NCI-H1105 (cell line): ENCODE results near the gene COG4.
"Not testable (repeated sequence)": the region's sequence is repeated elsewhere in the genome, so short reads cannot be mapped to it uniquely, and the experiment has no call there.

Source experiments
- DNase-seq: peaks from one replicate; lab custom pipeline; 2025; lab: John Stamatoyannopoulos, UW

The COG4 gene

DNA sequence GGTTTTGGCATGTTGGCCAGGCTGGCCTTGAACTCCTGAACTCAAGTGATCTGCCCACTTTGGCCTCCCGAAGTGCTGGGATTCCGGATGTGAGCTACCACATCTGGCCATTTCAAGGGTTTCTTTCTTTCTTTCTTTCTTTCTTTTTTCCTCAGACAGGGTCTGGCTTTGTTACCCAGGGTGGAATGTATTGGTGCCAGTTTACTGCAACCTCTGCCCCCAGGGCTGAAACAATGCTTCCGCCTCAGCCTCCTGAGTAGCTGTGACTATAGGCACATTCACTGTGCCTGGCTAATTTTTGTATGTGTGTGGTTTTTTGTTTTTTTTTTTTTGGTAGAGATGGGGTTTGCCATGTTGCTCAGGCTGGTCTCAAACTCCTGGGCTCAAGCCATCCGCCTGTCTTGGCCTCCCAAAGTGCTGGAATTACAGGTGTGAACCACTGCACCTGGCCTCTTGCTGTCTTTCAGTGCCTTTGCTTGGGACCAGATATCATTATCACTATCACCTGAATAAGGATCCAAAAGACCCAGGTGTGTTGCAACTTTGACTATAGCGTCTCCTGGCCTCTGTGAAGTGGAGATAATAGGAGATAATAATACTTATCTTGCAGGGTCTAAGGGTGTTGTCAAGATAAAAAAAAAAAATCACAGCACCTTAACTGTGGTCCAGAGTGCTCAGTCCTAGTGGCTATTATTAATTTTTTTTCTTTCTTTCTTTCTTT lies 65.7 kb downstream of the COG4 start:
- DNase-seq = no peak

DNA sequence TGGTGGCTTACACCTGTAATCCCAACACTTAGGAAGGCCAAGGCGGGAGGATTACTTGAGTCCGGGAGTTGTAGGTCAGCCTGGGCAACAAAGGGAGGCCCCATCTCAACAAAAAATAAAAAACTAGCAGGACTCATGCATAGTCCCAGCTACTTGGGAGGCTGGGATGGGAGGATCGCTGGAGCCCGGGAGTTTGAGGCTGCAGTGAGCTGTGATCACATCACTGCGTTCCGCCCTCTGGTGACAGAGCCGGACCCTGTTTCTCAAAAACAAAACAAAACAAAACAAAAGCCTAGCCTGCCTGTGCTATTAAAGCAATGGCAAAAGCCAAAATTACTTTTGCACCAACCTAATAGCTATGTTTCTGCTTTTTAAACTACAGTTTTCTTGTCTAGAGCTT lies 67.4 kb downstream of the COG4 start:
- DNase-seq = no peak

DNA sequence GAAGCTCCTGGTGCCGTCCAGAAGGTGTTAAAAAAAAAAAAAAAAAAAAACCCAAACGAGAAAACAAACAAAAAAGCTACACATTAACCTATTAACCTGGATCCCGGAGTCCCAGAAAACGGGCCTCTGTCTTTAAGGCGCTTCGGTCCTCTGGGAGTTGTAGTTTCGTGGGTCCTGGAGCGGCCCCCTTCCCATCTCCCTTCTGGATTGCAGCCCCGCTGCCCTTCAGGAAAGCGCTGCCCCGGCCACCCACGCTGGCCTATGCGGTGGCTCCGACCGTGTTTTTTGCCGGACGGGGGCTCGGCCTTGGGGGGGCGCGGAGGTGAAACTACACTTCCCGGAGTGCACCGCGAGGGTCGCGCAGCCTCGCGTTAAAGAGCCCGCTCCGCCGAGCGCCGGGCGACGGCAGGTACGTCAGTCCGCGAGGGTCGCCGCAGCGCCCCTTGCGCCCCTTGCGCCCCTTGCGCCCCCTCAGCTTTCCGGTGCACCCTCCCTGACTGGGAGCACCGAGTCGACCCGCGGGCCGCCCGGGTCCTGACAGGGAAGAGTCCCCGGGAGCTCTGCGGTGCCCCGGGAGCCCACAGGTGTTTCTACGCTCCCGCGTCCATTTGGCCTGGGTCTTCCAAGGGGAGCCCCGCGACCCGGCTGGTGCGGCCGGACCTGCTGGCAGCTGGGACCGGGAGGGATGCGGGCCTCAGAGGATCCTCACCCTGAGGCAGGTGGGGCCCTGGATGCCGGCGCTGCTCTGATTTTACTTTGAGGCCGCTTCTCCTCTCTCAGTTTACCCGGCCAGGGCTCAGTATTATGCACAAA lies 68.9 kb downstream of the COG4 start, which contains the start of gene FCSK:
FCSK (plus strand) TSS at position 374 of the 813 bp plus-strand sequence. CDS start 8,596 bp downstream, outside the sequence.
- DNase-seq = peak; percentile 32

DNA sequence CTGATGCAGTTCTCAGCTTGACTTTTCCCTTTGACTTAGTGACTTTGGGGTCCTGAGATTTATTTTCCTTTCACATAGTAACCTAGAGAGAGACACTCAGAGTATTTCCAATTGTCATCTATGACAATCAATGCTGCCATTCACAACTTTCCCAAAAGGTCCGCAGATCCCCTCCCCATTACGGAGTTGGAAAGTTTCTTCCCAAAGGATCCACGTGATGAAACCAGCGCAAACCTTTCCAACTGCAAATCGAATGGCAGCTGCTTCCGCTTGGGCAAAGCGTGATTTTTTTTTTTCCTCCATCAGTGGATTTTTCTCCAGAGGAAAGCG lies 69.5 kb downstream of the COG4 start:
- DNase-seq = no peak

DNA sequence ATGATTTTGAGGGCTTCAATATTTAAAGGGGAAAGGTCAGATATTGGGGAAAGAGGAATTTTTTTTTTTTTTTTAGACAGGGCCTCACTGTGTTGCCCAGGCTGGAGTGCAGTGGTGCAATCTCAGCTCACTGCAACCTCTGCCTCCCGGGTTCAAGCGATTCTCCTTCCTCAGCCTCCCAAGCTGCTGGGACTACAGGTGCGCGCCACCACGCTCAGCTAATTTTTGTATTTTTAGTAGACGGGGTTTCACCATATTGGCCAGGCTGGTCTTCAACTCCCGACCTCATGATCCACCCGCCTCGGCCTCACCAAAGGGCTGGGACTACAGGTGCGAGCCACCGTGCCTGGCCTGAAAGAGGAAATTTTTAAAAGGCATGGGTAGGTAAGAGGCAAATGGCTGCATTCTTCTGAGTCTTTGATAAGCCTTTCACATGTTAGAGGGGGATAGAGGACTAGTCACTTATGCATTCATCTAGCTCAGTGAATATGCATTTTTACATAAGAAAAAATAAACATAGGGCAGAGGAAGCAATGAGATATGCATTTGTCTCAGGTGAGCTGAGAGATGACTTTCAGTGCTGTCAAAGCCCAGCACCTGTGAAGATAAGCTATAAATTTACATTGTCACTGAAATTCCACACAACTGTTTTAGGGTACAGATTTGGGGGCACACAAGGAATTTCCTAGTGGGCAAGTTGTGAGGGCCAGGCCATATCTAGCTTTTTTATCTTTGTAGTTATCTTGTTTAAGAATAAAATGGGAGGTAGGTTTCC lies 70.0 kb downstream of the COG4 start:
- no peak for DNase-seq

DNA sequence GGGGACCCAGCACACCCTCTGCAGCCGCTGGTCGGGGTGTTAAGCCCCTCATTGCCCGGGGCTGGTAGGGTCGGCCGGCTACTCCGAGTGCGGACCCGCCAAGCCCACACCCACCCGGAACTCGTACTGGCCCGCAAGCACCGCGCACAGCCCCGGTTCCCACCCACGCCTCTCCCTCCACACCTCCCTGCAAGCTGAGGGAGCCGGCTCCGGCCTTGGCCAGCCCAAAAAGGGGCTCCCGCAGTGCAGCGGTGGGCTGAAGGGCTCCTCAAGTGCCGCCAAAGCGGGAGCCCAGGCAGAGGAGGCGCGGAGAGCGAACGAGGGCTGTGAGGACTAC lies 72.4 kb downstream of the COG4 start:
- DNase-seq = not testable (repeated sequence)

DNA sequence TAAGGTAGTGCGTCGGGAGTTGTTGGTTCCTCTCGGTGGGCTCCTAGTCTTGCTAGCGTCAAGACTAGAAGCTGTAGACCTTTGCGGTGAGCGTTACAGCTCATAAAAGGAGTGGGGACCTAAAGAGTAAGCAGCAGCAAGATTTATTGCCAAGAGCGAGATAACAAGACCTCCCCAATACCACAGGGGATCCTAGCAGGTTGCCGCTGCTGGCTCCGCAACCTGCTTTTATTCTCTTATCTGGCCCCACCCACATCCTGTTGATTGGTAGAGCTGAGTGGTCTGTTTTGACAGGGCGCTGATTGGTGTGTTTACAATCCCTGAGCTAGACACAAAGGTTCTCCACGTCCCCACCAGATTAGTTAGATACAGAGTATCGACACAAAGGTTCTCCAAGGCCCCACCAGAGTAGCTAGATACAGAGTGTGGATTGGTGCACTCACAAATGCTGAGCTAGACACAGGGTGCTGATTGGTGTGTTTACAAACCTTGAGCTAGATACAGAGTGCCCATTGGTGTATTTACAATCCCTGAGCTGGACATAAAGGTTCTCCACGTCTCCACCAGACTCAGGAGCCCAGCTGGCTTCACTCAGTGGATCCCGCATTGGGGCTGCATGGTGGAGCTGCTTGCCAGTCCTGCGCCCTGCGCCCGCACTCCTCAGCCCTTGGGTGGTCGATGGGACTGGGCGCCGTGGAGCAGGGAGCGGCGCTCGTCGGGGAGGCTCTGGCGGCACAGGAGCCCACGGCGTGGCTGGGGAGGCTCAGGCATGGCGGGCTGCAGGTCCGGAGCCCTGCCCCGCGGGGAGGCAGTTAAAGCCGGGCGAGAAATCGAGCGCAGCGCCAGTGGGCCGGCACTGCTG lies 73.0 kb downstream of the COG4 start:
- DNase-seq = not testable (repeated sequence)

DNA sequence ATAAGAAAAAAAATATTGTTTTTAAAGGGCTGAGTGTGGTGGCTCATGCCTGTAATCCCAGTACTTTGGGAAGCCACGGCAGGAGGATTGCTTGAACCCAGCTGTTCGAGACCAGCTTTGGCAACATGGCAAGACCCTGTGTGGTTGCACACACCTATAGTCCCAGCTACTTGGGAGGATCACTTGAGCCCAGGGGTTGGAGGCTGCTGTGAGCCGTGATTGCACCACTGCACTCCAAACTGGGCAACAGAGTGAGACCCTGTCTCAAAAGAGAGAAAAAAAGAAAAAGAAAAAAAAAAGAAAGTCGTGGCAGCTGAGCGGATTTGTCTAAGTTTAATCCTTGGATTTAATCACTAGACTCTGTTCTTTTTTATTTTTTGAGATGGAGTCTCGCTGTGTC lies 75.3 kb downstream of the COG4 start:
- DNase-seq = no peak

DNA sequence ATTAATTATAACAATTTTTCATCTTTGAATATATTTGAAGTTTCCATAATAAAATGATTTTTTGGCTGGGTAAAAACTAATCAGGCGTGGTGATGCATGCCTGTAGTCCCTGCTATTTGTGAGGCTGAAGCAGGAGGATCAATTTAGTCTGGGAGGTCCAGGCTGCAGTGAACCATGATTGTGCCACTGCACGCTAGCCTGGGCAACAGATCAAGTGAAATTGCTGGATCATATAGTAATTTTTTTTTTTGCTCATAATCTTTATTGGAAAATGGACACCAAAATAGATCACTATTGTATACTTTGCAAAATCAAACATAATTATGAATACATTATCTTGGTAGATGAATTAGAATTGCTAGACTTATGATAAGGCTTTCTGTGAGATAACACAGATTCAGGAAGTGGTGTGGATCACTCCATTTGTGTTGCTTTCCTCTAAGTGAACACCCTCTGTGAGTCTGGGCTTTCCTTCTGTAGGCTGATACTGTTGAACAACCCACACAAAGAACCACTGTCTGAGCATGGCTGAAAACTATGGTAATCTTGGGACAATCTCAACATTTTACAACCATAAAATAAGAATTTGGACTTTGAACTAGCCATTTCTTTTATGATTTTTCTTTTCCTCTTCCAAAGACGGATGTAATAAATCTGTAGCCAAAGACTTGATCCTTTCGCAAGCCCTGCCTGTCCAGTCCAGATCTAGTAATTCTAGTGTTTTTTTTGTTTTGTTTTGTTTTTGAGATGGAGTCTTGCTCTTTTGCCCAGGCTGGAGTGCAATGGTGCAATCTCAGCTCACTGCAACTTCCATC lies 78.9 kb downstream of the COG4 start:
- DNase-seq = no peak

DNA sequence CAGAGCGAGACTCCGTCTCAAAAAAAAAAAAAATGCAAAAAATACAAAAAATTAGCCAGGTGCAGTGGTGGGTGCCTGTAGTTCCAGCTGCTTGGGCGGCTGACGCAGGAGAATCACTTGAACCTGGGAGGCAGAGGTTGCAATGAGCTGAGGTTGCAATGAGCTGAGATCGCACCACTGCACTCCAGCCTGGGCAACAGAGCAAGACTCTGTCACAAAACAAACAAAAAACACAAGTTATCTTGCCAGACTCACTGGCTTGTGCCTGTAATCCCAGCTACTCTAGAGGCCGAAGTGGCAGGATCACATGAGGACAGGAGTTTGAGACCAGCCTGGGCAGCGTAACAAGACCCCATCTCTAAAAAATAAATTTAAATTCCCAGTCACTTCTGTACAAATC lies 81.0 kb downstream of the COG4 start:
- DNase-seq = no peak

DNA sequence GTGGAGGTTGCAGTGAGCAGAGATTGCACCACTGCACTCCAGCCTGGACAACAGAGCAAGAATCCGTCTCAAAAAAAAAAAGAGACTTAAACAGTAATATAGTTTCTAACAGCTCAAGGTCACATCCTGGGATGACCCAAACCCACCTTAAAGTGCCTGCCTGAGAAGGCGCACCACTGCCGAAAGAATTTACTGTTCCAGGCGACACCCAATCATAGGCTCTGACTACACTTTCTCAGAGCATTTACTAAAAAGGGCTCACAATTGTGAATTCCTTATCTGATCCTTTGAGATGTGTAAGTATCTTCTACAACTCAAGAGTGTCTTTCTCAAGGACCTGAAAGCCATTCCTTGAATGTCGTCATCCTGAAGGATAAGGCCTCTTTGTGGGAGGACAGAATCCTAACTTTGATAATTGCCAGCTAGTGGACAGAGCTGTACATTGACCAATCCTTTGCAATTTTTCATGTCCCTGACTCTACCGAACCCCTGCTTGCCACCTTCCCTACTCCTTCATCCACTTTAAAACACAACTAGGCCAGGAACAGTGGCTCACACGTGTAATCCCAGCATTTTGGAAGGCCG lies 81.9 kb downstream of the COG4 start:
- no peak for DNase-seq

DNA sequence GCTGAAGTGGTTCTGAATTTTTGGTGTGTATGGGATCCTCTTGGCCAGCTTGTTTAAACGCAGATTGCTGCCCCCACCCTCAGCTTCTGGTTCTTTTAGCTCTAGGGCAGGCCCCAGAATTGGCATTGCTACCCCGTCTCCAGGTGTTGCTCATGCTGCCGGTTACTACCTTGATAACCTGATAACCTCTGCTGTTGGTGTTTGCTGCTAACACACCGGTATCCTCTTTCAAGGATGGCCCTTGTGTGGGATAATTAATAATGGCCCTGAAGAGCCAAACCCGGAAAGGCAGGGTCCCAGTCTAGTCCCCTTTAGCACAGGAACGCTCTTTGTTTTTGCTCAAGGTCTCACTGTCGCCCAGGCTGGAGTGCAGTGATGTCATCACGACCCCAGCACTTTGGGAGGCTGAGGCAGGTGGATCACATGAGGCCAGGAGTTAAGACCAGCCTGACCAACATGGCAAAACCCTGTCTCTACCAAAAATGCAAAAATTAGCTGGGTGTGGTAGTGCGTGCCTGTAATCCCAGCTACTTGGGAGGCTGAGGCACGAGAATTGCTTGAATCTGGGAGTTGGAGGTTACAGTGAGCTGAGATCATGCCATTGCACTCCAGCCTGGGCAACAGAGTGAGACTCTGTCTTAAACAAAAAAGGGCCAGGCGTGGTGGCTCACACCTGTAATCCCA lies 83.2 kb downstream of the COG4 start:
- no peak for DNase-seq

DNA sequence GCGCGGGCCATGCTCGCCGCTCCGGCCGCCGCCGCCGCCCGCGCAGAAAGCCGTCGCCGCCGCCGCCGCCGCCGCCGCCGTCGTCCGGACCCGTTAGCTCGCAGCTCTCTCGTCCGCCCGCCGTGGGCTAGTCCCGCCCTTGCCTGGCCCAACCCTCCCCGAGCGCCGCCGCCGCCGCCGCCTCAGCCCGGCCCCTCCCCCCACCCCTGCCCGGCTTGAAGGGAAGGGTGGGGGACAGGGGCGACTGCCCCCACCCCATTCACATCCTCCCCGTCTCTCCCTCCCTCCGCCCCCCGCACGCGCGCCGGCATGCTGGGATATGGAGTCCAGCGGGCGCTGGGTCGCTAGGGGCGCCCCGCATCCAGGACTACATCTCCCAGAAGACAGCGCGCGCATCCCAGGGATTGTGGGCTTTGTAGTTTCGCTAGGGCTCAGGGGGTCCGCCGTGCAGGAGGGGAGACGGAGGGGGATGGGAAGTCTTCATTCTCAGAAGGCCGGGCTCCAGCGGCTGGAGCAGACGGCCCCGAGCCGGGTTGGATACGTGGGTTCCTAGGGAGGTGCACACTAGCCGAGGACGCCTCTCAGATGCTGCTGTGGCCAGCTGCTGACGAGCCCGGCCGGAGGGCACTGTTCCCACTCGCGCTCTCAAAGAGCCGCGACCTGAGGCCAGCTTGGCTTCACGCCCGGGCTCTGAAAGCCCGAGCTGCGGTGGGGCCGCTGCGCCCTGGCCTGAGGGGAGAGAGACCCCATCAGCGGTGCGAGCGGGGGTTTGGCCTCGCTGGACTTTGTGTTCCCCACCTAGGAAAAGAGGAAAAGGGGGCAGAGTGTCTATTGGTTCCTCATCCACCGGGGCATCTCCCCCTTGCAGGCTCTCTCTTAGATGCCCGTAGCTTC lies 84.1 kb downstream of the COG4 start, which contains the start of gene ST3GAL2:
ST3GAL2 (minus strand) TSS at position 132 of the 894 bp plus-strand sequence. CDS start 40,570 bp downstream, outside the sequence.
- peak; percentile 84 for DNase-seq

DNA sequence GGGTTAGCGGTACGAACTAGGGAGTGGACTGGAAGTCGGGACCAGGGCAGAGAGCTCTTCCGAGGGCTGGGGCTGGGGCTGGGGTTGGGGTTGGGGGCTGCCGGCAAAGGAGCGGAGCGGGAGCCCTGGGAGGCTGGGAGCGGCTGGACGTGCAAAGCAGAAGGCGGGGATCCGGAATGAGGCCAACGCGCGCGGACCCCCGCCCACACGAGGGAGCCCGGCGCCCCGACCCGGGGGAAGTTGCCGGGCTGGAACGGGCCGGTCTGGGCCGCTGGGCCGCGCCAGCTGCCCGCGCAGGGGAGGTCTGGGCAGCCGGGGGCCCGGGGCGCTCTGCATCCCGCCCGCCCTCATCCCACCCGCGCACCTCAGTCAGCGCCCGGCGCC lies 84.8 kb downstream of the COG4 start:
- DNase-seq = no peak

DNA sequence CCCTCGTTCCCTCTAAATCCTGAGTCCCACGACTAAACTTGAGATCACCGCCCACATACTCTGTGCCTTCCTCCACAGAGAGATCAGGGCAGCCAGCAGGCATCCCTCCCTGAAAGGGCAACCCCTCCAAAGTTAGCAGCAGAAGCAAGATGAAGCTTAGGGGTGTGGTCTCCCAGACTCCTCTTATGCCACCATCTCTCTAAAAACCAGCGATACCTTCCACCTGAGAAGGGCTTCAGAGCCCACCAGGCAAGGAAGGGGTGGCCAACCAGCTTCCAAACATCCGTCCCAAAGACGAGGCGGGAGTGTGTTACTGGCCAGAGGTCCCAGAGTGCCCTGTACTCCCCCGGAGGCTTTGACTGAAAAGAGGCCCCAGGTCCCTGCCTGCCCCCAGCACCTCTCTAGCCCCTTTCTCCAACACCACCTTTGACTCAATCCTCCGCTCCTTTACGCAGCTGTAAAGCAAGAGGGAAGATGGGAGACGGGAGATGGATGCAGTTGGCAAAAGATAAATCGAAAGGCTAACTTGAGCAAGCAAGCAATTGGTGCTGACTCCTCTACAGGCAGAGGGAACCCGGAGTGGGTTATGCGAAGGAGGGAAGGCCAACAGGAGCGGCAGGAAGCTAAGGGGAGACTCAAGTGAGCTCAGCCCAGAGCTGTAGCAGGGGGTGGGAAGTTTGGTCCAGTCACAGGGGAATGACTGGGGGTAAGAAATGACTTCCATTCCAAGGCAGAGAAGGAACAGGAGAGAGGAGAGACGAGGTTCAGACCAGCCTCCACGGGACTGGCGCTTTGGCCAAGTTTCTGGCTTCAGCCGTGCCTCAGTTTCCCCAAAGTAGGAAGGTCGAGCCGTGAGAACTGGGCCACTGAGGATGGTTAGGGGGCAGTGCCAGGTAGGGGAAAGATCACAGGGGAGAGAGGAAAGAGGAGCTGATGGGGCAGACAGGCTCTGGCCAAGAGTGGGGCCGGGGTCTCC lies 85.5 kb downstream of the COG4 start:
- no peak for DNase-seq

DNA sequence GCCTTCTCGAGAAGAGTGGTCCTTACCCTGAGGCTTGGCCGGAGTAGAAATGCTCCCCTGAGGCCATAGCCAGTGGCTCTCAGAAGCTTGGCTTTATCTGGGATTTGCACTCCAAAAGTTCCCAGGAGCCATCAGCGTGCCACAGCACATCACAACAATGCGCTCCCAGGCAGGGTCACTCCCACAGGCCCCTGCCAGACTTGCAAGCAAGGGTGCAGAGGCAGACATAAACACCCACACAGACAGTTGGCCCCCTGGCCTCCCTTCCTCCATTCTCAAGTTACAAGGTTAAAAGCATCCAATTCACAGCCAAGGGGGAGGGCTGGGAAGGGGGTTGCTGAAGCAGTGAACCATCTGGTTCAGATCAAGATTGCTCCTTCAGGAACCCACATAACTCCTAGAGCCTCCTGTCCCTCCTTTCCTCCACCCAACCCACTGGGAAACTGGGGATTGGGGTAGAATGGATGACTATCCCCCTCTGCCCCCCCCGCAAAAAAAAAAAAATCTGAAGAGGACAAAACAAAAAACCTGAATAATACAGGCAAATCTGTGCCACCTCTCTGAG lies 86.3 kb downstream of the COG4 start:
- no peak for DNase-seq
